Stimulated activated CD8-positive, alpha-beta memory T cell treated with anti-CD3 and anti-CD28 coated beads, Interleukin-15, amount 100 ng/mL, for 4 hours (primary cell): ENCODE data around the gene ESD.
"Not testable (repeated sequence)": the region's sequence is repeated elsewhere in the genome, so short reads cannot be mapped to it uniquely, and the experiment has no call there.

Experiments
- DNase-seq, 2 donors: peaks; one replicate each; pipeline ENCODE4 v3.0.0-alpha.2; 2020; ENCODE audit warnings: low read depth in 2 of 2

The ESD gene

GRCh38 chr13:46795321-46795720, 1.6 kb downstream of the ESD start:
- DNase-seq: no peak

DNA sequence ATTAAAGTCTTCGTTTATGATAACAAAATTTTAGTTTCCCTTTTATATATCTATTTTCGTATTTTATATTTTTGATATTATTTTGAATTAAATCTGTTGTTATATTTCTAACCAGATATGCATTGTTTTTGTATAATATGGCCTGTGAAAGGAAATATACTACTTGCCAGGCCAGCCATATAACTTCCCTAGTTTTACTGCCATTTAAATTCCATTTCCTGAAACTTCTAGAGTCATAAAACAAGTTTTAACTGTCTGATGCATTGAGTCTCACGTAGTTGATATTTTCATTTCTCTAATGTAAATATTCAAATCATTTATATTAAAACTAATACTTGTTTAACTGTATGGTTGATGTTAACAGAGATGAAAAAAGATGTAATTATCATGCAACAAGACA, 13.5 kb downstream of the ESD start:
- no peak for DNase-seq

GRCh38 chr13:46782691-46783090, 14.3 kb downstream of the ESD start:
- no peak for DNase-seq

GRCh38 chr13:46782066-46782465, 14.9 kb downstream of the ESD start:
- no peak for DNase-seq

GRCh38 chr13:46778890-46779289, 18.1 kb downstream of the ESD start:
- no peak for DNase-seq

DNA sequence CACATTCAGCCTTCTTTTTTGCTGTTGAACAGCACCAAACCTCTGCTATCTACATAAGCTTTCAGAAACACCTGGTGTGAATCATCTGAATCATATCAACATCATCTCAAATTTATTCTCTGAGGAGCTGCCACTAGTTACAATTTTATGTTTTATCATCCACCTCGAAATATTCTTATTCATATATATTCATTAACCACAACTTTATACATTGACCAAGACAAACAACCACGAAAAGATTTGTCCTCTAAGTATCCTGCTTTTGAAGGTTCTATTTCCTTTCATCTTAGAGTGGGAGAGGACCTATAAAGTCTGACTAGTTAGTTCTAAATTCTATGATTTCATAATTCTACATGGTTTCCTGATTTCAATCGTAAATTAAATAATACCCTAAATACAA, 18.9 kb downstream of the ESD start:
- DNase-seq: no peak

GRCh38 chr13:46775385-46776107, 21.4 kb downstream of the ESD start:
- no peak for DNase-seq

GRCh38 chr13:46773541-46773940, 23.4 kb downstream of the ESD start:
- no peak for DNase-seq

DNA sequence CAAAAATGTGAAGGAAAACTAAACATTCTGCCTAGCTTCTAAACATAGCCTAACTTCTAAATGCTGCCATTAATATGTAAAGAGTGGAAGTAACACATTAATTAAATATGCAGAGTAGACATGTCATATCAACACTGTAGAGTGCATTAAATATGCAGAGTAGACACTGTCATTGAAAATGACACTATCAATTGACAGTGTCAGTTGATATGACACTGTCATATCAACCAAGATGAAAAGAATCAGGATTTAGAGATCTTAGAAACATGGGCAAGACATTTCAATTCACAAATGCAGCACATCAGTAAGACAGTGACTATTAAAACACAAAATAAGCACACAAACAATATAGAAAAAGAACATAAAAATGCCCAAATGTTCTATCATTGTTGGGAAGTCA, 25.3 kb downstream of the ESD start:
- DNase-seq: no peak

DNA sequence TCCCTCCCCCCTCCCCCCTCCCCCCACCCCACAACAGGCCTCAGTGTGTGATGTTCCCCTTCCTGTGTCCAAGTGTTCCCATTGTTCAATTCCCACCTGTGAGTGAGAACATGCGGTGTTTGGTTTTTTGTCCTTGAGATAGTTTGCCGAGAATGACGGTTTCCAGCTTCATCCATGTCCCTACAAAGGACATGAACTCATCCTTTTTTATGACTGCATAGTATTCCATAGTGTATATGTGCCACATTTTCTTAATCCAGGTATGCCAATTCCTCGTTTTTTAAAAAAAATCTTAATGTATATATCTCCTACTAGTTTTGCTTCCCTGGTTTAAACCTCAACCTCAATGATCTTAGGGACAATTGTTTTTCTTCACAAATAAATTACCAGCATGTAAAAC, 27.0 kb downstream of the ESD start:
- DNase-seq: not testable (repeated sequence)

GRCh38 chr13:46761866-46762265, 35.1 kb downstream of the ESD start:
- DNase-seq: no peak

DNA sequence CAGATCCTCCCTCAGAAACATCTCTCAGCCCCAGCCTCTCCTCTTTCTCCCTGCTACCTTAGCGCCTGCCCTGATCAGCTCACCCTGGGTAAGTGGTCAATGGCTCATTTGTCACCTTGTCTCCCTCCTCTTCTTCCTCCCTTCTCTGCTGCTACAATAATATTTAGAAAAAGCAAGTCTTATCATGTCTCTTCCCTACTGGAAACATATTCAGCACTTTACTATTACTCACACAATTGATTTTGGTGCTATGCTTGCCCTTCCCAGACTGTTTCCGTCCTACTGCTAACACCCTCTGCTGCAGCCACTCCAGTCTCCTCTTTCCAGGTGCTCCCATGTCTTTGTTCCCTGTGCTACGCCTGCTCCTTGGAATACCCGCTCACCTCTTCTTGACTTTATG, 35.8 kb downstream of the ESD start:
- DNase-seq: no peak

GRCh38 chr13:46759846-46760245, 37.1 kb downstream of the ESD start:
- DNase-seq: no peak

DNA sequence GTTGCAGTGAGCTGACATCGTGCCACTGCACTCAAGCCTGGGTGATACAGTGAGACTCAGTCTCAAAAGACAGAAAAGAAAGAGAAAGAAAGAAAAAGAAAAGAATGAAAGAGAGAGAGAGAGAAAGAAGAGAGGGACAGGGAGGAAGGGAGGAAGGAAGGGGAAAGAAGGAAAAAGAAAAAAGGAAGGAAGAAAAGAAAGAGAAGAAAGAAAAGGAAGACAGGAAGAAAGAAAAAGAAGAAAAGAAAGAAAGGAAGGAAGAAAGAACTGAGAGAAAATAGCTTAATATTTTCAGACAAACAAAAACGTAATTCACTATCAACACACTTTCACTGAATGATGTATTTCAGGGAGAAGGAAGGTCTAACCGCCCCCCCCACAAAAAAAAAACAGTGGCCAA, 39.3 kb downstream of the ESD start:
- DNase-seq: no peak

DNA sequence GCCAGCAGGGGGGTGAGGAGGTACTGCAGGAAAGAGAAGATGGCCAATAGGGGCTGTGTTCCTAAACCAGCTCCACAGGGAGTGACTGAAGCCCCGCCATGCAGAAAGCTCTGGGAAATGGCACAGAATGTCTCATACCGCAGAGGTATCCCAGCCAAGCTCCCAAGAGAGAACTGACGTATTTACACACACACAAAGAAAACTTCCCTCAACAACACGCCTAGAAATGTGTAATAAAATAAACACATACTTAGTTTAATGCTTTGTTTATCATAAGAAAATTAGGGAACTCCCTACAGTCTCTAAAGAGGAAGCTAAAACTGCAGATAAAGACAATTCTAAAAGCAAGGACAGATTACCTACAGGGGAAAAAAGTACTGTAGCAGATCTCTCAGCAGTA, 40.0 kb downstream of the ESD start:
- no peak for DNase-seq

- DNase-seq: not testable (repeated sequence)
Measured at GRCh38 chr13:46755508-46755907, 41.5 kb downstream of the ESD start.

GRCh38 chr13:46754812-46755211, 42.1 kb downstream of the ESD start:
- no peak for DNase-seq

- no peak for DNase-seq
Measured at GRCh38 chr13:46753917-46754316, 43.0 kb downstream of the ESD start.

DNA sequence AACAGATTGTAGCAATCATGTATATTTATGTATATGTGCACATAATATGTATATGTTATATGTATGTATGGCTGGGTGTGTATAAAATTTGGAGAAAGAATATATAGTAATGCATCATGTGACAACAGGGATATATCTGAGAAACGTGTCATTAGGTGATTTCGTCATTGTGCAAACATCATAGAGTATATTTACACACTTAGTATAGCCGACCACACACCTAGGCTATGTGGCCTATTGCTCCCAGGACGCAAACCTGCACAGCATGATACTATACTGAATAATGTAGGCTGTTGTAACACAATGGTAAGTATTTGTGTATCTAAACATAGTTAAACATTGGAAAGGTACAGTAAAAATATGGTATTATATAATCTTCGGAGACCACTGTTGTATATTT, 43.8 kb downstream of the ESD start:
- DNase-seq: no peak

DNA sequence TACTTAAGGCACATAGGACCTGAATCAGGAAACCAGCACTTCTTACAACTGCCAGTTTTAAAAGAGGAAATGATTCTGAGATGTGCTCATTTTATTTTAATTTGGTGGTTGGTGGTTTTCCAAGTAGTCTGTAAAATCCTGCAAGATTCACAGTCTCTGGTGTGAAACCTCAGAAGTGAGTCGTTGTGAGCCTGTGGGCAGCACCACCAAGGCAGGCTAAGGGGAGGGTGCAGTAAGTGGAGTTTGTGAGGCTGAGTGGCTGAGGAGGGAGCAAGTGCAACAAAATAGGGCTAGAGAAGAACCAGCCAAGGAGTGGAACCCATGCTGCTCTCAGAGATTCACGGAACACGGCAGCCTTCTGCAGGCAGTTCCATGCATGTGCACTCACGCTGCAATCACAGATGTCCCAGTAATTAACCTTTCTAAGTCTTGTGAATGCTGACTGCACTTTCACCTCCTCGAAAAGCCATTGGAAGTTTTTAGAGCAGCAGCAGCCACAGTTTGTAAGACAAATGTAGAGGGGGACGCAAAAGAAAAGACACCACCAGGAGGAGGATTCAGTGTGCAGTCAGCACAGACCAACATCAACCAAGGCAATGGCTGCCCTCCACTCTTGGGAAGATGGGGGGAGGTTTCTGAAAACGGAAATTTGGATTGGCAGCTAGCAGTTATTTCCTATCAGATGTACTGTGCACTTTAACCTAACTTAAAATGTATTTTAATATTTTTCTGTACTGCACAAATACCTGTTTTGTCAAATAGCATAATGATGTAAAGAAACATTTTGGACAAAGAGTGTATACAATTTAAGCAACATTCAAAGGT, 44.9 kb downstream of the ESD start:
- DNase-seq: peak; percentile 21 to 37

DNA sequence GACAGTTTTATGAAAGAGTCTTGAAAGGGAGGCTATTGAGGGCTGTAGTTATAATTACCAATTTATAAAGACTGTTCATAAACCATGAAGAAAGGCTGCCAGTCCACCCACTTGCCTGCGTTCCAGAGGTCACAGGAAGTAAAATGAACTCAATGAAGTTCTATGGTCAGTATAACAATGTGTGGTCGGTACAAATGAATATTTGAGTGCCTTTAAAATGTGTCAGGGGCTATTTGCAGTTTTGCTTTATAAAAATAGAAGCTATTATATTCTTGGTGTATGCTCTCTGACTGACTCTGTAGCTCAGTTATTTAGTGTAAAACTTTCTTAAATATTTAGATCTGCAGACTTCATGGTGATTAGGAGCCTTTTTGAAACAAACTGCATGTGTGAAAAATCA, 47.0 kb downstream of the ESD start:
- no peak for DNase-seq

- DNase-seq: no peak
Measured at GRCh38 chr13:46748300-46748699, 48.7 kb downstream of the ESD start.

DNA sequence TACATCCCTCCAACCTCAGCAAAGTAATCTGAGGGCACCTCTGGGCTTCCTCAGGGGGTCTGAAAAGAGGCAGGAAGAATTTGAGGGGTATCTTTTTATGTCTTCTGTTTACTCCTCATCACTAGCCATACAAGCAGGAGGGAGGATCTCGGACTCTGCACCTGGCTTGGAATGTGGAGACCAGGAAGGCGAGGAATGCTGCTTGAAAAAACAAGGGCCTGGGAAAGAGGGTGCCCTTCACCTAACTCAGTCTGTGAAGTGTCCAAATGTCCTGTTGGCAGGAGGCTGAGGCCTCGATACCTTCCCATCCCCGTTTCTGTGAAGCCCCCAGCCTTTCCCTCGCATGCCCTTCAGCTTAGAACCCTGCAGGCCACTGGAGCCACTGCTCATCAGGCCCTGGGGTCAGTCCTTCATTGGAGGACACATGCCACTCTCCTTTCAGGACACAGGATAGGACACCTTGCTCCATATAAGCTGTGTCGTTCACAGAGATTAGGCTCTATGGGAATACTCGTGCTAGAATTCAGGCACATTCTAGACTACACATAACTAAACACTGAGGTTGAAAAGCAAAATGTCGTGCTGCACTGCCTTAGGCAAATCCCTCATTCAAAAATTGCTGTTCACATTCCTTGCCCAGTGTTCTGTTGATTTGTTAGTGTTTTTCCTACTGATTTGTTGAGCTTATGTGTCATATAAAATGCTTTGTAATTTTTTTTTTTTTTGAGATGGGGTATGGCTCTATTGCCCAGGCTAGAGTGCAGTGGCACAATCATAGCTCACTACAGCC, 49.7 kb downstream of the ESD start:
- DNase-seq: no peak
